ENCODE measurements around the gene C5orf58.

GRCh38 chr5:170288551-170288950, 55.8 kb downstream of the C5orf58 start:
- no peak for TF ChIP-seq SUZ12 (IDR thresholded peaks at IDR 0.05; ENCODE audit: extremely low read depth, insufficient read depth, insufficient read length)
- no peak for TF ChIP-seq ZNF274 (IDR thresholded peaks at IDR 0.05; ENCODE audit: low read depth, low read length)
- no peak for TF ChIP-seq YY1 (IDR thresholded peaks at IDR 0.05; ENCODE audit: insufficient read depth, insufficient read length)
